Heart left ventricle (tissue), 16 donors: Measurements from ENCODE around the gene DUSP15. TPM values are rescaled to one million over a fixed set of nuclear protein-coding genes. Genes with fewer than 3 reads are reported as not detected.
A peak's percentile ranks its signal among the peaks of the same experiment; 100 is the strongest.

Source experiments
- ATAC-seq, 4 donors: fragments of 200-7000 bp; cut with Tn5 transposase; one replicate each; pipeline ENCODE4 v1.9.1; 2020 to 2022; ENCODE audit warnings: moderate library complexity in 4 of 4, mild to moderate bottlenecking in 3 of 4, moderate number of reproducible peaks in 1 of 4
- DNase-seq, 5 donors: peaks; one replicate each; pipeline ENCODE4 v3.0.0-alpha.2; 2020
- H3K27ac ChIP-seq, 12 donors: fragments of 200-600 bp; sonication (generic) in 4 of 12; one replicate each; pipeline versions ENCODE4 v1.5.0 to v1.8.0; 2016 to 2022; ENCODE audit warnings: mild to moderate bottlenecking in 2 of 12
- H3K27me3 ChIP-seq, 9 donors: fragments of 200-600 bp; sonication (generic) in 2 of 9; one replicate each; pipeline versions ENCODE4 v1.5.1 to v1.8.0; 2016 to 2022; ENCODE audit warnings: mild to moderate bottlenecking in 3 of 9
- H3K36me3 ChIP-seq, 9 donors: fragments of 200-600 bp; sonication (generic) in 2 of 9; one replicate each; pipeline versions ENCODE4 v1.5.0 to v1.8.0; 2018 to 2022; ENCODE audit warnings: mild to moderate bottlenecking in 2 of 9
- H3K4me1 ChIP-seq, 12 donors: fragments of 200-600 bp; sonication (generic) in 4 of 12; one replicate each; pipeline versions ENCODE4 v1.5.0 to v1.8.0; 2016 to 2022; ENCODE audit warnings: mild to moderate bottlenecking in 3 of 12
- H3K4me3 ChIP-seq, 12 donors: fragments of 200-600 bp; sonication (generic) in 4 of 12; one replicate each; pipeline versions ENCODE4 v1.5.0 to v1.8.0; 2017 to 2022; ENCODE audit warnings: mild to moderate bottlenecking in 9 of 12, moderate library complexity in 4 of 12
- H3K9me3 ChIP-seq, 12 donors: fragments of 200-600 bp; sonication (generic) in 4 of 12; one replicate each; pipeline versions ENCODE4 v1.5.0 to v1.8.0; 2016 to 2022; ENCODE audit warnings: mild to moderate bottlenecking in 1 of 12
- POLR2A ChIP-seq, 2 donors: fragments of 450-650 bp; IDR thresholded peaks; one replicate each; pipeline ENCODE4 v1.6.1; 2017; ENCODE audit warnings: antibody characterized with exemption in 2 of 2, mild to moderate bottlenecking in 2 of 2, moderate library complexity in 2 of 2
- WGBS, 4 donors: extraction: QIAGEN DNeasy Blood & Tissue Kit in 2 of 4; methylation state at CpG; one replicate each; pipeline versions ENCODE4 v1.1.5 to v1.1.7; 2013 to 2018; 5-methylcytosine and 5-hydroxymethylcytosine counted together
- intact Hi-C, 10 donors: fragments of 100-400 bp; cut with DNase I; formaldehyde crosslinking; loops; one replicate each; pipeline versions ENCODE4 v1.11.1 to v1.14.2; 2022
- polyA plus RNA-seq, 2 donors: library from polyadenylated mRNA; stranded (reverse); fragments of 200-250 nt; gene quantifications; one replicate each; pipeline ENCODE4 v1.2.3, GENCODE V29; 2013
- total RNA-seq, 9 donors: library from RNA; depleted of rRNA in 2 of 9; stranded (reverse); fragments of >200 nt in 2 of 9; fragmentation: NEBNext Ultra II Directional in 3 of 9; extraction: Animal tissue kit (Norgen Biotek cat#: 25700) in 3 of 9; gene quantifications; one replicate each; pipeline versions ENCODE4 v1.1.0 to v1.2.4, GENCODE V29; 2016 to 2023
- TF ChIP-seq, protein P1 (sequence below), 12 donors: fragments of 200-600 bp; sonication (generic) in 4 of 12; IDR thresholded peaks; one replicate each; pipeline versions ENCODE4 v1.5.0 to v1.8.0; 2018 to 2022; ENCODE audit warnings: antibody characterized with exemption in 12 of 12, mild to moderate bottlenecking in 5 of 12
- donor health status: ischemic (EF 13 %, LVEDD 7.1; RV severe dilation, severe dysfunction).
- donor health status: healthy with polysubstance abuse.
- donor health status: DM: no; HTN: yes; CAD: no.
- donor health status: DM: no; HTN: no; CAD: no.
- donor health status: ischemic (EF 25% LVEDD 6.9; RV normal size, moderate dysfunction).
- donor health status: ischemic (EF 25% LVEDD 5.7; RV mildly dilated, moderate dysfunction).
- donor health status: healthy.
- donor health status: DM: yes; HTN: yes; CAD: no.
- donor health status: ischemic (EF 35%, LVEDD 5.7; RV mildly dilated, moderate dysfunction).
- donor health status: nonischemic (EF 11% LVEDD 7.7; RV severe dilation, severe dysfunction).
- donor health status: DM: yes; HTN: yes; CAD: no.
- donor health status: PGD.
- donor health status: ischemic (EF 29% LVEDD 5.4; RV normal size, mild dysfunction).
- donor health status: nonischemic (EF 23%, LVEDD 6.1; RV moderate dilation, normal function).

The DUSP15 gene
- total and polyA plus RNA-seq, 11 donors, result 0.68 to 7.4 (median 3.0) TPM

DNA sequence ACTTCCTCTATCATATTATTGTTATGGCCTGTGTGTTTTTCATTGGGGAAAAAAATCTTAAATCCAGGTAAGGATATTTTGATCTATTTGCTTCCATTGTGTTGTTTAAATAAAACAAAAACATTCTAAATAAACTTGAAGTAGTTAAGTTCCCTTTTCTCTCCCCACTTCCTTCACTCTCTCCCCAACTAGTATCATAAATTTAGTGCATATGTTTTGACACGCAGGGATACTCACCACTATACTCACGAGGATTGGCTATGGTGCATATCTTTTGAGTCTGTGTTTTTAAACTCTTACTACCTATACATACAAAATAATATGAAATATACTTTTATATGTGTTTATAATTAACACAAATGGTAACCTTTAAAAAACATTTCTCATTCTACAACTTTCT is 5.3 kb upstream of the DUSP15 start:
- Histone ChIP-seq H3K4me3 (no peak overlapping the region), H3K36me3 (no peaks in the 10 kb centered on the region), H3K4me1 (peaks cover 0 to 14% (median 5%) of the 10 kb centered on the region in 12 donors), H3K27ac (no peak overlapping the region), H3K27me3 (peaks cover 0 to 12% (median 0%) of the 10 kb centered on the region in 9 donors), H3K9me3 (peaks cover 0 to 9% (median 0%) of the 10 kb centered on the region in 12 donors)
- TF ChIP-seq POLR2A (IDR thresholded peaks at IDR 0.05), result no peak
- TF ChIP-seq, protein P1, sequence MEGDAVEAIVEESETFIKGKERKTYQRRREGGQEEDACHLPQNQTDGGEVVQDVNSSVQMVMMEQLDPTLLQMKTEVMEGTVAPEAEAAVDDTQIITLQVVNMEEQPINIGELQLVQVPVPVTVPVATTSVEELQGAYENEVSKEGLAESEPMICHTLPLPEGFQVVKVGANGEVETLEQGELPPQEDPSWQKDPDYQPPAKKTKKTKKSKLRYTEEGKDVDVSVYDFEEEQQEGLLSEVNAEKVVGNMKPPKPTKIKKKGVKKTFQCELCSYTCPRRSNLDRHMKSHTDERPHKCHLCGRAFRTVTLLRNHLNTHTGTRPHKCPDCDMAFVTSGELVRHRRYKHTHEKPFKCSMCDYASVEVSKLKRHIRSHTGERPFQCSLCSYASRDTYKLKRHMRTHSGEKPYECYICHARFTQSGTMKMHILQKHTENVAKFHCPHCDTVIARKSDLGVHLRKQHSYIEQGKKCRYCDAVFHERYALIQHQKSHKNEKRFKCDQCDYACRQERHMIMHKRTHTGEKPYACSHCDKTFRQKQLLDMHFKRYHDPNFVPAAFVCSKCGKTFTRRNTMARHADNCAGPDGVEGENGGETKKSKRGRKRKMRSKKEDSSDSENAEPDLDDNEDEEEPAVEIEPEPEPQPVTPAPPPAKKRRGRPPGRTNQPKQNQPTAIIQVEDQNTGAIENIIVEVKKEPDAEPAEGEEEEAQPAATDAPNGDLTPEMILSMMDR (IDR thresholded peaks at IDR 0.05), result no peak
- intact Hi-C loops, result no loop called here
- 75 to 86% (median 81%) methylated on average over 2 of the region's 2 CpGs for WGBS, 4 donors
- ATAC-seq, result no peak
- DNase-seq, result no peak

DNA sequence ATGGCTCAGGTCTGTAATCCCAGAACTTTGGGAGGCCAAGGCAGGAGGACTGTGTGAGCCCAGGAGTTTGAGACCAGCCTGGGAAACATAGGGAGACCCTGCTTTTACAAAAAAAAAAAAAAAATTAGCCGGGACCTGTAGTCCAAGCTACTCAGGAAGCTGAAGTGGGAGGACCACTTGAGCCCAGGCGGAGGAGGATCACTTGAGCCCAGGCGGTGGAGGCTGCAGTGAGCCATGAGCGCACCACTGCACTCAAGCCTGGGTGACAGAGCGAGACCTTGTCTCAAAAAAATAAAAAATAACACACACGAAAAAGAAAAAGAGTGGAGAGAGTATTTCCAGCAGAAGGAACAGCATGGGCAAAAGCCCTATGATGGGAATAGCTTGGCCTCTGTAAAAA is 2.1 kb upstream of the DUSP15 start:
- no peak overlapping the region for H3K27ac ChIP-seq
- intact Hi-C loops, result loop anchor here in 1 of 10 donors (5.0 kb wide), 1 partner anchor 80 kb away; the partner anchor contains the start of gene PDRG1
- TF ChIP-seq POLR2A (IDR thresholded peaks at IDR 0.05), result no peak
- TF ChIP-seq, protein P1 (IDR thresholded peaks at IDR 0.05), result no peak
- H3K4me1 ChIP-seq, result peaks cover 0 to 20% (median 11%) of the 10 kb centered on the region in 12 donors
- H3K27me3 ChIP-seq, result peaks cover 0 to 27% (median 0%) of the 10 kb centered on the region in 9 donors
- H3K4me3 ChIP-seq, result no peak overlapping the region
- ATAC-seq (no peak), DNase-seq (no peak)
- 86 to 91% (median 89%) methylated on average over 6 of the region's 6 CpGs for WGBS, 4 donors
- peaks cover 0 to 3% (median 0%) of the 10 kb centered on the region in 12 donors for H3K9me3 ChIP-seq
- H3K36me3 ChIP-seq, result no peaks in the 10 kb centered on the region

DNA sequence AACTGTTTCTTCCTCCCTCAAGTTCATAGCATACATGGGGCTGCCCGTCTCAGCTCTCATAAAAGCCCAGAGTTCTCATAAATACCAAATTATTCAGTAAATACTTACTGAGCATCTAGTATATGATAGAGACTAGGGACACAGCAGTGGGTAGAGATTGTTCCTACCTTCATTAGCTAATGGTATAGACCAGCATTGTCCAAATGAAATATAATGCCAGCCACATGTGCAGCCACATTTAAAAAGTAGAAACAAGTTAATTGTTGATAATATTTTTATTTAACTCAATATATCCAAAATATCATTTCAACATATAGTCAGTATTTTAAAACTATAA is 1.3 kb upstream of the DUSP15 start:
- DNase-seq, result no peak
- no peak for ATAC-seq
- Histone ChIP-seq H3K4me1 (peaks cover 0 to 20% (median 11%) of the 10 kb centered on the region in 12 donors), H3K4me3 (no peak overlapping the region), H3K27me3 (peaks cover 0 to 27% (median 0%) of the 10 kb centered on the region in 9 donors), H3K36me3 (no peaks in the 10 kb centered on the region), H3K27ac (no peak overlapping the region), H3K9me3 (no peaks in the 10 kb centered on the region)
- 91 to 100% (median 97%) methylated on average over 1 of the region's 1 CpG for WGBS, 4 donors
- intact Hi-C loops, result loop anchor here in 1 of 10 donors (5.0 kb wide), 1 partner anchor 81 kb away; the partner anchor contains the start of gene PDRG1
- TF ChIP-seq, protein P1 (IDR thresholded peaks at IDR 0.05), result no peak
- TF ChIP-seq POLR2A (IDR thresholded peaks at IDR 0.05), result no peak

DNA sequence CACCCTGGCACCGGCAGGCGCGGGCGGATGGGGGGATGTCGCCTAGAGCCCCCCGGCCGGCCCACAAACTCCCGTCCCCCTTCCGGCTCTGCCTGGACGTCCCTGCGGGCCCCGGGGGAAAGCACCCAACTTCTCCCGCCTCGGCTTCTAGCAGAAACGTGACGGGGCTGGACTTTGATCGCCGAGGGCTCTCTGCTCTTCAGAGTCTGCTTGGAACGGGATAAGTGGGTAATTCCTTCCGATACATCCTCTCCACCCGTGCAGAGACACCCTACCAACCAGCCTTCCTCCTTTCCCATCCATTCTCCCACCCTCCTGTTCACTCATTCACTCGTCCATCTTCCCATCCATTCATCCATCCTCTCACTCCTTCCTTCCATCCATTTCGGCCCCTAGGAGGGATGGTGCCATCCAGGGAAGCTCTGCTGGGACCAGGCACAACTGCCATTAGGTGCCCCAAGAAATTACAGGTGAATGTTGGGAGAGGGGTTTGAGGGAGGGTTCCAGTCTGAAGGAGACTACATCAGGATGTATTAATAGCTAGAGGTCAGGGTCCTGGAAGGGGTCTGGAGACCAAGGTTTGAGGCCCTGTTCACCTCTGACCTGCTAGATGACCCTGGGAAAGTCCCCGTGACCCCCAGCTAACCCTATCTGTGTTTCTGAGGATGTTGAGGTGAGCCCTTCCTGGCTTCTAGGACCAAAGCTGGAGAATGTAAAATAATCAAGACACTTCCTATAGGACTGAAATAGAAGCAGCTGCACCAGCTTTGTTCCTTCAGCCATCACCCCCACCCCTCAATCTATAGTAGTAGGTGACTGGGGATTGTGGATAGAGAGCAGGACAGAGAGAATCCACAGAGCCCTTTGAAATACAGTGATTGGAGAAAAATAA is 645 bp upstream of the DUSP15 start:
- H3K4me1 ChIP-seq, result peaks cover 0 to 20% (median 11%) of the 10 kb centered on the region in 12 donors
- H3K4me3 ChIP-seq, result peak overlapping the region; percentile 46 to 96 (median 66)
- peak overlapping the region in 7 of 12 donors; percentile 3 to 76 (median 57) for H3K27ac ChIP-seq
- DNase-seq (no peak), ATAC-seq (peak in 1 of 4 donors; percentile 11)
- 7 to 13% (median 10%) methylated on average over 18 to 24 of the region's 24 CpGs for WGBS, 4 donors
- H3K27me3 ChIP-seq, result peaks cover 0 to 27% (median 0%) of the 10 kb centered on the region in 9 donors
- no peak for TF ChIP-seq POLR2A (IDR thresholded peaks at IDR 0.05)
- TF ChIP-seq, protein P1 (IDR thresholded peaks at IDR 0.05), result no peak
- H3K9me3 ChIP-seq, result no peaks in the 10 kb centered on the region
- no peaks in the 10 kb centered on the region for H3K36me3 ChIP-seq
- intact Hi-C loops, result loop anchor here in 1 of 10 donors (5.0 kb wide), 1 partner anchor 81 kb away; the partner anchor contains the start of gene PDRG1
